Measurements from ENCODE around the gene KIAA0513. TPM values are rescaled to one million over a fixed set of nuclear protein-coding genes. Genes with fewer than 3 reads are reported as not detected.

The KIAA0513 gene
- total and polyA plus RNA-seq, 9 donors = 2.8 to 12.8 (median 7.1) TPM

- WGBS, 3 donors = 78 to 88% (median 80%) methylated on average over 15 of the region's 15 CpGs
Observed at GRCh38 chr16:84985079-84986065, 42.2 kb upstream of the KIAA0513 start.

DNA sequence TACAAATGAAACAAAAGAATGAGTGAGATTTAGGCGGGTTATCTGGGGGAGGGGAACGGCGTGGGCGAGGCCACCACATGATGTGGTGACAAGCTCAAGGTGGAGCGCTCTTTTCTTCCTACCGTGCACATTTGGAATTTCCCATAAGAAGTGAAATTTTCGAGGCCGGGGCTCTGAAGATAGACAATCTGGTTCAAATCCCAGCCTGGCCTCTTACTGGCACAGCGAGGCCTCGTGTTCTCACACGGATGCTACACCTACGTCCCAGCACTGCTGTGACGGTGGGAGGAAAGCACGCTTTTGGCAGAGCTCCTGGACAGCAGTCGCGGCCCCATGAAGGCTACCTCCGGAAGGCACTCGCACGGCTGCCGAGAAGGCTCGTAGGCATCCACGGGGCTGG lies 41.5 kb upstream of the KIAA0513 start:
- no peak overlapping the region for H3K4me3 ChIP-seq
- TF ChIP-seq EP300 (IDR thresholded peaks at IDR 0.05) (no peak), POLR2A (IDR thresholded peaks at IDR 0.05) (no peak), CTCF (IDR thresholded peaks at IDR 0.05) (no peak)
- H3K27ac ChIP-seq = no peak overlapping the region
- DNase-seq = no peak
- H3K27me3 ChIP-seq = no peaks in the 10 kb centered on the region
- no peaks in the 10 kb centered on the region for H3K4me1 ChIP-seq (ENCODE audit: insufficient read depth)
- intact Hi-C loops (cut with DNase I) = no loop called here
- WGBS, 3 donors = 89 to 94% (median 93%) methylated on average over 22 of the region's 22 CpGs
- H3K36me3 ChIP-seq = no peaks in the 10 kb centered on the region
- H3K9me3 ChIP-seq = no peaks in the 10 kb centered on the region

More at GRCh38 chr16:84985079-84986065, 42.2 kb upstream of the KIAA0513 start:
- DNase-seq = no peak
- Histone ChIP-seq H3K9me3 (no peaks in the 10 kb centered on the region), H3K27ac (no peak overlapping the region), H3K4me1 (ENCODE audit: insufficient read depth) (no peaks in the 10 kb centered on the region), H3K4me3 (no peak overlapping the region), H3K27me3 (no peaks in the 10 kb centered on the region), H3K36me3 (no peaks in the 10 kb centered on the region)
- TF ChIP-seq CTCF (IDR thresholded peaks at IDR 0.05) (no peak), EP300 (IDR thresholded peaks at IDR 0.05) (no peak), POLR2A (IDR thresholded peaks at IDR 0.05) (no peak)
- intact Hi-C loops (cut with DNase I) = no loop called here

DNA sequence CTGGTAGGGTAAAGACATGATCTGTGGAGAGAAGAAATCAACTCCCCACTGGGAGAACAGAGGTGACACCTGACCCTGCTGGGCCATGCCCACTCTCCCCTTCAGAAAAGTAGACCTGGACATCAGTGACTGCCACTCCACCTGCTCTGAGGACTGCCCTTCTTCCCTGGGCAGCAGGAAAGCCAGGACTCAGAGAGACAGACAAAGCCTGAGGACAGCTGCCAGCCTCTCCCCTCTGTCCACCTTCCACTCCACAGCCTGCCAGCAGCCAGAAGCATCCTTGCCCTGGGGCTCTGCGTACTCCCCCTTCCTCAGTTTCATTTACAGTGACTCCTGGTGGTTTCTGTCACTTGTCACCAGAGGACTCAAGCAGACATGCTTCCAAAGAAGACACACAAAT lies 40.7 kb upstream of the KIAA0513 start:
- Histone ChIP-seq H3K9me3 (no peaks in the 10 kb centered on the region), H3K4me1 (ENCODE audit: insufficient read depth) (no peaks in the 10 kb centered on the region), H3K36me3 (no peaks in the 10 kb centered on the region), H3K4me3 (no peak overlapping the region), H3K27ac (no peak overlapping the region), H3K27me3 (no peaks in the 10 kb centered on the region)
- WGBS, 3 donors = 94 to 100% (median 94%) methylated on average over 1 of the region's 1 CpG
- no peak for DNase-seq
- TF ChIP-seq POLR2A (IDR thresholded peaks at IDR 0.05) = no peak
- no peak for TF ChIP-seq EP300 (IDR thresholded peaks at IDR 0.05)
- TF ChIP-seq CTCF (IDR thresholded peaks at IDR 0.05) = no peak
- intact Hi-C loops (cut with DNase I) = no loop called here

DNA sequence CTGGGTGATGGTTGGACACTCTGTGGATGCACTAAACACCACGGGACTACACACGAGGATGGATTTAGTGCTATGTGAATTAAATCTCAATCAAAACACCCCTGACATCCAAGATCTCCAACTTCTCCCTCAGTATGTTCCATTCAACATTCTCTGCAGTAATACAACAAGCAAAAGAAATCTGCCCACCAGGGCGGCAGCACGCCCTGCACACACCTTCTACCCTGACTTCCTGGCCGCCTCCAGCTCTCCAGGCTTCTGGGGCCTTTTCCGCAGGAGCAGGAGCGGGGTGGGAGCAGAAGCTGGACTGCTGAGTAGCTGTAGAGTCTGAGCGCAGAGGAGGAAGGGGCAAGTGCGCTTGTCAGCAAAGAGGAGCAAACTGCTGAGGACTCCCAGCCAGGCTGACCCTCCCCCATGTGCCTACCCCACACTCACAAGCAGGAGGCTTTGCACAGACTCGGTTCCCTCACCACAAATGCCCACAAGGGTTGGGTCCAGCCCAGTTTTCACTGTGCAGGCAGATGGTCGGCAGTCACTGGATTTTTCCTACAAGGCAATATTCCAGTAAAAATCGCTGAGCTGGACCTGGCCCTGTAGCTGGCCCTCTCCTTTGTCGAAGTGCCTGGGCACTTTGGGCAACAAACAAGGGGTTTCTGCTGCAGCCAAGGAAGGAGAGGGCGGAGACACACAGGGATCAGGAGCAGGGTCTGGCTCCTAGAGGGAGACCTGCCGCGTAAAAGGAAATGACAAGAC lies 39.1 kb upstream of the KIAA0513 start:
- DNase-seq = no peak
- H3K4me3 ChIP-seq = no peak overlapping the region
- no peaks in the 10 kb centered on the region for H3K9me3 ChIP-seq
- intact Hi-C loops (cut with DNase I) = no loop called here
- no peaks in the 10 kb centered on the region for H3K27me3 ChIP-seq
- H3K27ac ChIP-seq = no peak overlapping the region
- no peak for TF ChIP-seq EP300 (IDR thresholded peaks at IDR 0.05)
- no peak for TF ChIP-seq CTCF (IDR thresholded peaks at IDR 0.05)
- no peak for TF ChIP-seq POLR2A (IDR thresholded peaks at IDR 0.05)
- H3K4me1 ChIP-seq (ENCODE audit: insufficient read depth) = no peaks in the 10 kb centered on the region
- H3K36me3 ChIP-seq = no peaks in the 10 kb centered on the region
- WGBS, 3 donors = 88 to 93% (median 90%) methylated on average over 16 of the region's 16 CpGs
